ENCODE data around the gene NAP1L4.
A peak's percentile ranks its signal among the peaks of the same experiment; 100 is the strongest.
"Not testable (repeated sequence)": the region's sequence is repeated elsewhere in the genome, so short reads cannot be mapped to it uniquely, and the experiment has no call there.

The NAP1L4 gene

GRCh38 chr11:2945757-2946287, 46.3 kb downstream of the NAP1L4 start:
- peaks cover 23% of the 10 kb centered on the region for H3K4me1 Mint-ChIP-seq (ENCODE audit: low read depth)
- peaks cover 43% of the 10 kb centered on the region for H3K36me3 Mint-ChIP-seq (ENCODE audit: low read depth)
- no peak overlapping the region for H3K4me3 Mint-ChIP-seq
- peak overlapping the region; percentile 63 for H3K27ac Mint-ChIP-seq
- H3K27me3 Mint-ChIP-seq (ENCODE audit: low read depth) = no peaks in the 10 kb centered on the region
- H3K9me3 Mint-ChIP-seq = no peaks in the 10 kb centered on the region

GRCh38 chr11:2945031-2945756, 46.9 kb downstream of the NAP1L4 start:
- Mint-ChIP-seq H3K27me3 (ENCODE audit: low read depth) (no peaks in the 10 kb centered on the region), H3K4me1 (ENCODE audit: low read depth) (peaks cover 22% of the 10 kb centered on the region), H3K27ac (peak overlapping the region; percentile 63), H3K4me3 (peak overlapping the region; percentile 14), H3K36me3 (ENCODE audit: low read depth) (peaks cover 41% of the 10 kb centered on the region), H3K9me3 (no peaks in the 10 kb centered on the region)

- Mint-ChIP-seq H3K4me1 (ENCODE audit: low read depth) (peaks cover 24% of the 10 kb centered on the region), H3K4me3 (no peak overlapping the region), H3K27me3 (ENCODE audit: low read depth) (no peaks in the 10 kb centered on the region), H3K36me3 (ENCODE audit: low read depth) (peaks cover 39% of the 10 kb centered on the region), H3K9me3 (peaks cover 4% of the 10 kb centered on the region), H3K27ac (no peak overlapping the region)
Measured at GRCh38 chr11:2944530-2944929, 47.6 kb downstream of the NAP1L4 start.

GRCh38 chr11:2943711-2944118, 48.4 kb downstream of the NAP1L4 start:
- Mint-ChIP-seq H3K36me3 (ENCODE audit: low read depth) (peaks cover 36% of the 10 kb centered on the region), H3K9me3 (peaks cover 9% of the 10 kb centered on the region), H3K27ac (no peak overlapping the region), H3K4me1 (ENCODE audit: low read depth) (peaks cover 22% of the 10 kb centered on the region), H3K27me3 (ENCODE audit: low read depth) (no peaks in the 10 kb centered on the region), H3K4me3 (no peak overlapping the region)

DNA sequence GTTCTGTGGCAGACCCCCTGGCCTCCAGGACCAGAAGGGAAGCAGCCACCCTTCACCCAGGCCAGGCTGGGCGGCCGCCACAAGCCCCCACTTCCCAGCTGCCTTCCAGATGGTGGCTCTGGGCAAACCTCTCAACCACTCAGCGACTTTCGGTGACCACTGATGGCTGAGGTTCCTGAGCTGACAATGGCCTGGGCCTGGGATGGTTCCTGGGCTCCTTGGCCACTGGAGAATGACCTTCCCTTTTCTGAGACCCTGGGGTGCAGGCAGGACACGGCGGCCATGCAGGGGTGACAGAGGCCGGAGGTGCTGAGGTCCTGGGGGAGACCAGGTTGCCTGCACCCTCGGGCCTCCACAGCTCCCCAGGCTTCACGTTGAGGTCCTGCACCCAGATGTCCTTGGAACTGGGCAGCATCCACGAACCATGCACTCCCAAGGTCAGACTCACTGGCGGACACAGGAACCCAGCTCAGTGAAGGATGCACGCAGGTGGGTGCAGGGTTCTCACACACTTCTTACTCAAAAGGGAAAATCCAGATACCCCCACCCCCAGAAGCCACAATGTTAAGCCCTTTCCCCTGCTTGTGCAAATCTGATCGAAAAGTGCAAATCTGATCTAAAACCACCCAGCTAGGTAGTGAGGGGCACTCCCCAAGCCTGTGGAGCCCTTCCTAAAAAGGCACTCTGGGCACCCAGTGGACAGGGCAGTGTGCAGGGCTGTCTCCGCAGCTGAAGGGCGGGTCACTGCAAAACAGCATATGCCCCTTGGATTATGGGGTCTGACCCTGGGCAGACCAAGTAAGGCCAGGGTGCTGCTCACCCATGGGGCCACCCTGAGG, 49.0 kb downstream of the NAP1L4 start:
- no peak overlapping the region for H3K4me3 Mint-ChIP-seq
- no peaks in the 10 kb centered on the region for H3K27me3 Mint-ChIP-seq (ENCODE audit: low read depth)
- H3K4me1 Mint-ChIP-seq (ENCODE audit: low read depth) = peaks cover 22% of the 10 kb centered on the region
- H3K27ac Mint-ChIP-seq = no peak overlapping the region
- H3K36me3 Mint-ChIP-seq (ENCODE audit: low read depth) = peaks cover 42% of the 10 kb centered on the region
- H3K9me3 Mint-ChIP-seq = peaks cover 16% of the 10 kb centered on the region

GRCh38 chr11:2942447-2942846, 49.7 kb downstream of the NAP1L4 start:
- peaks cover 17% of the 10 kb centered on the region for H3K4me1 Mint-ChIP-seq (ENCODE audit: low read depth)
- peak overlapping the region; percentile 20 for H3K27ac Mint-ChIP-seq
- H3K4me3 Mint-ChIP-seq = no peak overlapping the region

DNA sequence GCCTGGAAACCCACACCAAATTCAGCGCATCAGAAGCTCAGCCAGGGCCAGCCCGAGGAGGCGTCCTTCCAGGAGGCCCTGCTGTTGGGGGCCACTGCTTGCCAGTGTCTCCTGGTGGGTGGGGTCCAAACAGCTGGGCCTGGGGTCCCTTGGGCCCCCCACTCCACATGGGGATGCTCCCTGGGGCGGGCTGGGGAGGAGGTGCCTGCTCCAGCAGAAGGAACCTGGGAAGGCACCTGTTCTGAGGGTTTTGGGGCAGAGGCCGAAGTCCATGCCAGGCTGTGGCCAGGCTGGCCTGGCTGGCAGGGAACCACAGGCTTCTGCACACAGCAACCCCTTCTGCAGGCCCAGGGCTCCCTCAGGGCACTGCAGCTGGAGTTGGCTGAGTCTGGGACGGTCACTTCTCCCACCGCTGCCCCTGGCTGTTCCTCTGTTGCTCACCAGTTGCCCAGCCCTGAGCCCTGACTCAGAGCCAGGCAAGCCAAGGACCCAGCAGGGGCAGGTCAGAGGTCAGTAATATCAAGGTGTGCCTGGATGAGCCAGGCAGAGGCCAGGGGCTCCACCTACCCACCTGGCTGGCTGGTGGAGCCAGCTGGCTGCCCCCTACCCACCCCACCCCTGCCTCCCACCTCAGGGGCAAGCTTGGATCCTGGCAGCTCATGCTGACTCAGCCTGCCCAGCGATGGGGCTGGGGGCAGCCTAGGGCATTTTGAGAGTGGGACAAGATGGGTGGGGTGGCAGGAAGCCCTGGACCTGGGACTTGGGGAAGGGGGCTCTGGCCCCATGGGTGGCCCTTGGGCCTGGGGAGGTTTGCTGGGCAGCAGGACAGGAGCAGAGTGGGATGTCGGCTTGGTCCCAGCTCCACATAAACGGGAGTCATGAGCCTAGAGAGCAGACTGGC, 51.0 kb downstream of the NAP1L4 start:
- no peak overlapping the region for H3K4me3 Mint-ChIP-seq
- no peaks in the 10 kb centered on the region for H3K27me3 Mint-ChIP-seq (ENCODE audit: low read depth)
- no peak overlapping the region for H3K27ac Mint-ChIP-seq
- H3K4me1 Mint-ChIP-seq (ENCODE audit: low read depth) = peaks cover 12% of the 10 kb centered on the region
- peaks cover 37% of the 10 kb centered on the region for H3K36me3 Mint-ChIP-seq (ENCODE audit: low read depth)
- peaks cover 28% of the 10 kb centered on the region for H3K9me3 Mint-ChIP-seq

More at GRCh38 chr11:2942447-2942846, 49.7 kb downstream of the NAP1L4 start:
- Mint-ChIP-seq H3K9me3 (peaks cover 22% of the 10 kb centered on the region), H3K27me3 (ENCODE audit: low read depth) (no peaks in the 10 kb centered on the region), H3K36me3 (ENCODE audit: low read depth) (peaks cover 44% of the 10 kb centered on the region)

- Mint-ChIP-seq H3K9me3 (peaks cover 28% of the 10 kb centered on the region), H3K36me3 (ENCODE audit: low read depth) (peaks cover 30% of the 10 kb centered on the region), H3K4me3 (no peak overlapping the region), H3K27me3 (ENCODE audit: low read depth) (no peaks in the 10 kb centered on the region), H3K4me1 (ENCODE audit: low read depth) (peaks cover 5% of the 10 kb centered on the region), H3K27ac (no peak overlapping the region)
Measured at GRCh38 chr11:2940147-2940920, 51.8 kb downstream of the NAP1L4 start.

- H3K4me1 Mint-ChIP-seq (ENCODE audit: low read depth); H3K4me3 Mint-ChIP-seq; H3K27me3 Mint-ChIP-seq (ENCODE audit: low read depth): not testable (repeated sequence)
- peaks cover 28% of the 10 kb centered on the region for H3K9me3 Mint-ChIP-seq
- H3K27ac Mint-ChIP-seq = peak overlapping the region; percentile 37
- H3K36me3 Mint-ChIP-seq (ENCODE audit: low read depth) = peaks cover 22% of the 10 kb centered on the region
Measured at GRCh38 chr11:2938458-2939418, 53.4 kb downstream of the NAP1L4 start.

- not testable (repeated sequence) for H3K4me1 Mint-ChIP-seq (ENCODE audit: low read depth); H3K27me3 Mint-ChIP-seq (ENCODE audit: low read depth); H3K4me3 Mint-ChIP-seq
- Mint-ChIP-seq H3K9me3 (peaks cover 28% of the 10 kb centered on the region), H3K27ac (peak overlapping the region; percentile 78), H3K36me3 (ENCODE audit: low read depth) (peaks cover 22% of the 10 kb centered on the region)
Measured at GRCh38 chr11:2937641-2938457, 54.3 kb downstream of the NAP1L4 start.

- Mint-ChIP-seq H3K4me1 (ENCODE audit: low read depth) (peaks cover 9% of the 10 kb centered on the region), H3K9me3 (peaks cover 26% of the 10 kb centered on the region), H3K4me3 (no peak overlapping the region), H3K27me3 (ENCODE audit: low read depth) (peaks cover 8% of the 10 kb centered on the region), H3K36me3 (ENCODE audit: low read depth) (peaks cover 20% of the 10 kb centered on the region), H3K27ac (no peak overlapping the region)
Measured at GRCh38 chr11:2934611-2935239, 57.4 kb downstream of the NAP1L4 start.

Data from T-helper 1 cell treated with Interleukin-12 subunit alpha and Interleukin-12 subunit beta and Interleukin-4 antibody, amounts not matched to agents 30 μg/mL and 1 μg/mL, for 36 hours (primary cell).